Measurements from ENCODE around the gene BZW2. TPM values are rescaled to one million over a fixed set of nuclear protein-coding genes. Genes with fewer than 3 reads are reported as not detected.

Gene BZW2
- total and polyA plus RNA-seq, 2 donors (not counting 1 experiment from before 2014, with no cell fraction given): 18.4 to 20.6 TPM

DNA sequence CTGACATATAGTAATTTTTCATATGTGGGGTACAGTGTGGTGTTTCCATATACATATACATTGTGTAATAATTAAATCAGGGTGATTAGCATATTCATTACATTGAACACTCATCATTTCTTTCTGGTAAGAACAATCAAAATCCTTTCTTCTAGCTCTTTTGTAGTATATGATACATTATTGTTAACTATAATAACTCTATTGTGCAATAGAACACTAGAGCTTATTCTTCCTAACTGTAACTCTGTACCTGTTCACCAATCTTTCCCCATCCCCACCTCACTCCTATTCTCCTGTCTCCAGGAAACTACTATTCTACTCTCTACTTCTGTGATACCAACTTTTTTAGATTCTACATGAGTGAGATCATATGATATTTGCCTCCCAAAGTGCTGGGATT lies 9.4 kb downstream of the BZW2 start:
- peaks cover 0 to 6% of the 10 kb centered on the region in 2 donors for H3K4me1 ChIP-seq (ENCODE audit: control insufficient read depth in 2 of 2, insufficient read depth in 2 of 2, low read length in 2 of 2)
- no peak for ATAC-seq (ENCODE audit: low read depth)
- ChIA-PET POLR2A (no interaction called here), CTCF (no interaction called here)
- H4K20me1 ChIP-seq (ENCODE audit: control insufficient read depth, insufficient read depth, low read length, poor library complexity, severe bottlenecking): peaks cover 50% of the 10 kb centered on the region
- H3K9me3 ChIP-seq (ENCODE audit: control extremely low read depth in 1 of 3, control insufficient read depth in 2 of 3, insufficient read depth in 1 of 3, low read length in 2 of 3): no peaks in the 10 kb centered on the region
- H3K4me2 ChIP-seq (replicated peaks; ENCODE audit: low read depth, low read length, poor library complexity, severe bottlenecking): no peak overlapping the region
- peaks cover 82% of the 10 kb centered on the region for H3K79me2 ChIP-seq (ENCODE audit: control insufficient read depth, insufficient read depth, low read length)
- no peak for DNase-seq
- H3K4me3 ChIP-seq (ENCODE audit: control extremely low read depth in 1 of 5, extremely low read depth in 1 of 5, insufficient read depth in 1 of 5, low read depth in 2 of 5, low read length in 4 of 5): no peak overlapping the region
- H3K9ac ChIP-seq (ENCODE audit: low read length): no peak overlapping the region
- Mint-ChIP-seq H3K4me1 (peaks cover 25% of the 10 kb centered on the region), H3K27me3 (no peaks in the 10 kb centered on the region), H3K4me3 (no peak overlapping the region), H3K9me3 (ENCODE audit: insufficient read depth) (no peaks in the 10 kb centered on the region), H3K27ac (no peak overlapping the region)
- intact Hi-C loops (cut with micrococcal nuclease): no loop called here
- H2AFZ ChIP-seq (ENCODE audit: insufficient read depth, low read depth, low read length, poor library complexity, severe bottlenecking): no peak overlapping the region
- H3K27ac ChIP-seq (ENCODE audit: low read length in 2 of 2): no peak overlapping the region
- no peaks in the 10 kb centered on the region for H3K36me3 ChIP-seq (replicated peaks in 1 of 2; ENCODE audit: control extremely low read depth in 1 of 2, control insufficient read depth in 1 of 2, extremely low read depth in 1 of 2, insufficient read depth in 2 of 2, low read length in 1 of 2)
- no peaks in the 10 kb centered on the region for H3K27me3 ChIP-seq (replicated peaks in 1 of 4; ENCODE audit: control extremely low read depth in 1 of 4, control insufficient read depth in 3 of 4, insufficient read depth in 4 of 4, low read length in 3 of 4)
- TF ChIP-seq, protein P1, sequence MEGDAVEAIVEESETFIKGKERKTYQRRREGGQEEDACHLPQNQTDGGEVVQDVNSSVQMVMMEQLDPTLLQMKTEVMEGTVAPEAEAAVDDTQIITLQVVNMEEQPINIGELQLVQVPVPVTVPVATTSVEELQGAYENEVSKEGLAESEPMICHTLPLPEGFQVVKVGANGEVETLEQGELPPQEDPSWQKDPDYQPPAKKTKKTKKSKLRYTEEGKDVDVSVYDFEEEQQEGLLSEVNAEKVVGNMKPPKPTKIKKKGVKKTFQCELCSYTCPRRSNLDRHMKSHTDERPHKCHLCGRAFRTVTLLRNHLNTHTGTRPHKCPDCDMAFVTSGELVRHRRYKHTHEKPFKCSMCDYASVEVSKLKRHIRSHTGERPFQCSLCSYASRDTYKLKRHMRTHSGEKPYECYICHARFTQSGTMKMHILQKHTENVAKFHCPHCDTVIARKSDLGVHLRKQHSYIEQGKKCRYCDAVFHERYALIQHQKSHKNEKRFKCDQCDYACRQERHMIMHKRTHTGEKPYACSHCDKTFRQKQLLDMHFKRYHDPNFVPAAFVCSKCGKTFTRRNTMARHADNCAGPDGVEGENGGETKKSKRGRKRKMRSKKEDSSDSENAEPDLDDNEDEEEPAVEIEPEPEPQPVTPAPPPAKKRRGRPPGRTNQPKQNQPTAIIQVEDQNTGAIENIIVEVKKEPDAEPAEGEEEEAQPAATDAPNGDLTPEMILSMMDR (IDR thresholded peaks at IDR 0.05): no peak

DNA sequence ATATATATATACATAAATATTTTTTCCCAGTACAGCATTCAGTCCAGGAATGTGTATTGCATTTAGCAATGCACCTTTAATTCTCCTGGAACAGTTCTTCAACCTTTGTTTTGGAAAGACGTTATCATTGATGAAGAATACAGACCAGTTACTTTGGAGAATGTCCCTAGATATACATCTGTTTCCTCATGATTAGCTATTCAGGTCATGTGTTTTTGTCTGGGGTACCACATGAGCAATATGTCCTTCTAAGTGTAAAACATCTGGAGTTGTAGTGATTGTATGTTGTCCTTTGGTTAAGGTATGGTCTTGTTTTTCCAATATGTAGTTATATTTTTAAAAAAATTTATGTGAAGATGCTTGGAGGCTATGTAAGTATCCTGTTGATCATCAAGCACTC lies 10.2 kb downstream of the BZW2 start:
- intact Hi-C loops (cut with micrococcal nuclease): no loop called here
- no peak overlapping the region for H3K4me2 ChIP-seq (replicated peaks; ENCODE audit: low read depth, low read length, poor library complexity, severe bottlenecking)
- H3K4me1 Mint-ChIP-seq: peaks cover 24% of the 10 kb centered on the region
- no peak overlapping the region for H3K27ac ChIP-seq (ENCODE audit: low read length in 2 of 2)
- ChIA-PET POLR2A (no interaction called here), CTCF (no interaction called here)
- no peak overlapping the region for H3K4me3 ChIP-seq (ENCODE audit: control extremely low read depth in 1 of 5, extremely low read depth in 1 of 5, insufficient read depth in 1 of 5, low read depth in 2 of 5, low read length in 4 of 5)
- H3K36me3 ChIP-seq (replicated peaks in 1 of 2; ENCODE audit: control extremely low read depth in 1 of 2, control insufficient read depth in 1 of 2, extremely low read depth in 1 of 2, insufficient read depth in 2 of 2, low read length in 1 of 2): no peaks in the 10 kb centered on the region
- H3K9ac ChIP-seq (ENCODE audit: low read length): no peak overlapping the region
- TF ChIP-seq, protein P1 (IDR thresholded peaks at IDR 0.05): no peak
- TF ChIP-seq EZH2 (IDR thresholded peaks at IDR 0.05; ENCODE audit: borderline replicate concordance, insufficient read depth, low read depth, low read length, poor library complexity, severe bottlenecking): no peak
- no peaks in the 10 kb centered on the region for H3K27me3 ChIP-seq (replicated peaks in 1 of 4; ENCODE audit: control extremely low read depth in 1 of 4, control insufficient read depth in 3 of 4, insufficient read depth in 4 of 4, low read length in 3 of 4)
- H2AFZ ChIP-seq (ENCODE audit: insufficient read depth, low read depth, low read length, poor library complexity, severe bottlenecking): no peak overlapping the region
- H3K79me2 ChIP-seq (ENCODE audit: control insufficient read depth, insufficient read depth, low read length): peaks cover 75% of the 10 kb centered on the region
- ATAC-seq (ENCODE audit: low read depth): no peak
- no peaks in the 10 kb centered on the region for H3K9me3 Mint-ChIP-seq (ENCODE audit: insufficient read depth)
- DNase-seq: no peak
- H3K4me1 ChIP-seq (ENCODE audit: control insufficient read depth in 2 of 2, insufficient read depth in 2 of 2, low read length in 2 of 2): peaks cover 0 to 6% of the 10 kb centered on the region in 2 donors
- no CpG with 5 or more reads among the region's 1 CpG for WGBS (ENCODE audit: insufficient coverage)
- H3K9me3 ChIP-seq (ENCODE audit: control extremely low read depth in 1 of 3, control insufficient read depth in 2 of 3, insufficient read depth in 1 of 3, low read length in 2 of 3): no peaks in the 10 kb centered on the region
- no peaks in the 10 kb centered on the region for H3K27me3 Mint-ChIP-seq
- H3K27ac Mint-ChIP-seq: no peak overlapping the region
- peaks cover 48% of the 10 kb centered on the region for H4K20me1 ChIP-seq (ENCODE audit: control insufficient read depth, insufficient read depth, low read length, poor library complexity, severe bottlenecking)
- no peak overlapping the region for H3K4me3 Mint-ChIP-seq

All from B cell (primary cell).